HG03108 (cell line): ENCODE measurements around the gene TLCD5.

Experiments
- ATAC-seq: cut with Tn5 transposase; IDR thresholded peaks from one replicate; pipeline ENCODE4 v1.9.1; 2021; ENCODE audit warnings: moderate library complexity; ENCODE audit not compliant: unreplicated experiment

The TLCD5 gene

DNA sequence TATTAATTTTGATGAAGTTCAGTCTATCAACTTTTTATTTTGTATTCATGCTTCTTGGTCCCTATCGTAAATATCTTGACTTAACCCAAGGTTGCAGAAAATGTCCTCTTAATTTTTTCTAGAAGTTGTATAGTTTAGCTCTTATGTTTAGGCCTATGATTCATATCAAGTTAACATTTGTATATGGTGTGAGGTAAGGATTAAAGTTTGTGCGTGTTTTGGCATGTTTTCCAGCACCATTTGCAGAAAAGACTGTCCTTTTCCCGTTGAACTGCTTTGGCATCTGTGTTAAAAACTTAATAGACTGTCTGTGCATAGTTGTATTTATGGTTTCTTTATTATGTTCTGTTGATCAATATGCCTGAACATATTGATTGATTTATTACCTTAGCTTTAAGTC lies 53.4 kb downstream of the TLCD5 start:
- no peak for ATAC-seq

DNA sequence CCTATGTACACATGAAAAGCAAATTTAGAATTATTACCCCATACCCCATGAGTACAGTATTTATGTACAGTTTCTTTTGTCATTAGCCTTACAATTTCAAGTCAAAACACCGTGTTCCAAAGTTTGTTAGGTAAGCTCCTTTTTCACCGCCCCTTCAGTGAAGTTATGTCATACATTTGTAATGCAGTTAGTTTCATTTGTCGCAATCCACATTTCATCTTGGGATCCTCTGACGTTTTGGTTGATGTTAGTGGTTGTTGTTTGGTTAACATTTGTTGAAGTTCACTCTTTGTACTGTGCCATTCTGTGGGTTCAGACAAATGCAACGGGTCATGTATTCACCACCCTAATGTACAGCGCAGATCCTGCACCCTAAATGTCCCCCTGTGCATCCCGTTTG lies 56.3 kb downstream of the TLCD5 start:
- no peak for ATAC-seq
